Panc1 (cell line): Measurements from ENCODE around the gene IGF1R.
A peak's percentile ranks its signal among the peaks of the same experiment; 100 is the strongest.

Source experiments
- CTCF ChIP-seq: fragments of 450-650 bp; IDR thresholded peaks from 2 replicates; pipeline ENCODE4 v1.5.1; 2017; ENCODE audit warnings: mild to moderate bottlenecking
- POLR2AphosphoS5 ChIP-seq: IDR thresholded peaks from 2 replicates; pipeline ENCODE4 v1.6.1; 2012; ENCODE audit warnings: mild to moderate bottlenecking, low read depth, low read length, moderate library complexity

DNA sequence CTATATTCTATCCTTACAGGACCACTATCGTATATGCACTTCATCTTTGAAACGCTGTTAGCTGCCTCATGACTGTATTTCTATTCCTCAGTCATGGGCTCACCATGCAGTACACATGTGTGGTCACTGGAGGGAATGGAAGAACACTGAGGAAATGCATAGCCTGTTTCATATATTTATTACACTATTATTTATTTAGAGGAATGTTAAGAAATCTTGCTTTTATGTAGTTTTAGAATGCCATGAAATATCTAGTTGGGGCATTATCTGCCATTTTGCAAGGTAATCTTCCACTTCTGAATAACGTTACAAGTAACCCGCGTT lies 155.7 kb downstream of the IGF1R start:
- TF ChIP-seq CTCF: peak; percentile 38; the same call in 1 of the 2 replicates
- TF ChIP-seq POLR2AphosphoS5: no peak
